Measurements from ENCODE around the gene PRKCH. TPM values are rescaled to one million over a fixed set of nuclear protein-coding genes. Genes with fewer than 3 reads are reported as not detected.

The PRKCH gene
- total RNA-seq, 4 donors from 2014 or later: 34.5 to 51.3 (median 45.0) TPM

DNA sequence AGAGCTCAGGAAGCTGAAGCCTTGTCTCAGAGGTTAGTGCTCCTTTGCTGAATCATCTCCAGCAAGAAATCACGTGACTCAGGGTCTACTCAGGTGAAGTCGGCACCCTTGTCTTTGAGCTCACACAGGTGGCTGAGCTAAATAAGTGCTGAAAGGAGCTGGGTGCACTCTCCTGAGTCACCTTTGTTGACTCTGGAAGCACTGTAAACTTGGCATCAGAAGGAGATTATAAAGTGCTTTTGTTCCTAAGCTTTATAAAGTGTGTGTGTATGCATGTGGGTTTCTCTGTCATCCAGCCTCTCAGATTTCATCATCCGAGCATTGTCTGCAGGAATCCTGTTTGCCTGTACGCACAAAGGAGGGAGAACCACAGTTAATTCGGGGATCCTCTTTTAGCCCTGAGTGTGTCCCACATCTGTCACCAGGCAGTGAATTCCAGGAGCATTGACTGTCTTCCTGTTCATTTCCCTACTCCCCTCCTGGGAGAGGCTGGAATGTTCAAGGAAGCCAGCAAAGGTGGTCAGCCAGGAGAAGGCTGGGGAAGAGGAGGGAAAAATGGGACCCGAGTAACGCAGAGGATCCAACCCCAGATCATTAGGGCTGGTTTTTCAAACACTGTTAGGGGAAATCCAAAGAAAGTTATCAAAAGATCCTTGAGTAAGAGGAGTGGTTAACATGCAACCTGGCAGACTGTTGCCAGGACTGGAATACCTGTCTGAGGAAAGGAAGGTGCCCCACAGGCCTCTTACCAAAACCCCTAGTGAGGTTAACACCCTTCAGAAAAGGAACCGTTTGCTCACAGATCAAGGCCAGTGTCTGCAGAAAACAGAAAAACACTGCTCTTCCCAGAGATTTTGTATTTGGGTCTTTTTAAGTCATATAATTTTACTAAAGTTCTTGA is 216.4 kb downstream of the PRKCH start:
- WGBS, 2 donors: 17 to 23% methylated on average over 6 to 8 of the region's 8 CpGs
- DNase-seq: no peak
- intact Hi-C loops (cut with DNase I): no loop called here

DNA sequence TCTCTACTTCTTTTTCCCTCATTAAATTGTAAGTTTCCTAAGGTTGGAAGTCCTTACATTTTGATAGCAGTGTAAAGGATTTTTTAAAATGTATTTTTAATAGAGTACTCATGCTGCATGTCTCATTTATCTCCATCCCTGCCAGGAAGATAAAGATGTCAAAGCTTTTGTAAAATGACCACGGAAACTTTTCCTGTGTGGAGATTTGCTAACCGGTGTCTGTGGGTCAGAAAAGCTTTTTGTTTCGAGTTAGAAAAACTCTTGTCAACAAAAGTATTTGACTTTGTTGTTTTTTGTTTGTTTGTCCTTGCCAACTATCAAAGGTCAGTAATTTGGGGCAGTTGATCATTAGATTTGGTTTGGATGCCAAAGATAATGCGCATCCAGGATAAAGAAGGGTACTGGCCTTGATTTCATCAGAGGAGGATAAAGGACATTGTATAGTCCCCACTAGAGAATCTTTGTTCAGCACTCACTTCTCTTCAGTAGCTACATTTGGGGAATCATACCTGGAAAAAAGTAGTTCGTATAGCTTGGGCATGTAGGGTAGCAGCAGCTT is 217.2 kb downstream of the PRKCH start:
- intact Hi-C loops (cut with DNase I): no loop called here
- TF ChIP-seq CTCF (IDR thresholded peaks at IDR 0.05): no peak
- TF ChIP-seq POLR2A (IDR thresholded peaks at IDR 0.05): no peak

More for the DNA sequence above, 216.4 kb downstream of the PRKCH start:
- H3K4me3 ChIP-seq: no peak overlapping the region
- peaks cover 18 to 61% (median 37%) of the 10 kb centered on the region in 3 donors for H3K4me1 ChIP-seq
- no peaks in the 10 kb centered on the region for H3K9me3 ChIP-seq
- H3K36me3 ChIP-seq: peaks cover 0 to 30% (median 0%) of the 10 kb centered on the region in 3 donors
- H3K27ac ChIP-seq: peak overlapping the region; percentile 73 to 86 (median 77)
- H3K27me3 ChIP-seq: no peaks in the 10 kb centered on the region
- TF ChIP-seq CTCF (IDR thresholded peaks at IDR 0.05) (no peak), POLR2A (IDR thresholded peaks at IDR 0.05) (no peak)

DNA sequence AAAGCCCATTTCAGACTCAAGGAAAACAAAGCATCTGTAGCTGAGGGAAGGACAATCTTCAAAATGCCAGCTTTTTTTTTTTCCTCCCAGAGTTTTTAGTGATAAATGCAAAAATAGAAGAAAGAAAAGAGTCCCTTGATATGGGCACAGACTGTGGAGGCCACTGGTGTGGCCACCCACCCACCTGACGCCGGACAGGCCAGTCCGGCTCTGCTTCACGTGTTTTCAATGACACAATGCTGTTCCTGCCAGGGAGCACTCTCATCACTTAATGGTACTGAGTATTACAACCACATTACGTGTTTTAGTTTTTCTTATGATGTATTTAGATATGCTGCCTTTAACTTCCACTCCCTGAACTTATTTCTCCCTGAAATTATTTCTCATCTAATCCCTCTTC is 218.3 kb downstream of the PRKCH start:
- Histone ChIP-seq H3K27me3 (no peaks in the 10 kb centered on the region), H3K36me3 (peaks cover 0 to 36% (median 0%) of the 10 kb centered on the region in 3 donors), H3K4me1 (peaks cover 23 to 63% (median 40%) of the 10 kb centered on the region in 3 donors), H3K4me3 (no peak overlapping the region), H3K9me3 (no peaks in the 10 kb centered on the region), H3K27ac (peak overlapping the region in 2 of 4 donors; percentile 22 to 86)
- TF ChIP-seq POLR2A (IDR thresholded peaks at IDR 0.05) (no peak), CTCF (IDR thresholded peaks at IDR 0.05) (no peak)
- intact Hi-C loops (cut with DNase I): no loop called here
- no peak for DNase-seq
- 92 to 93% methylated on average over 5 of the region's 5 CpGs for WGBS, 2 donors

More for the DNA sequence above, 217.2 kb downstream of the PRKCH start:
- H3K4me1 ChIP-seq: peaks cover 23 to 61% (median 40%) of the 10 kb centered on the region in 3 donors
- H3K9me3 ChIP-seq: no peaks in the 10 kb centered on the region
- no peaks in the 10 kb centered on the region for H3K27me3 ChIP-seq
- no peak overlapping the region for H3K4me3 ChIP-seq
- H3K36me3 ChIP-seq: peaks cover 0 to 28% (median 0%) of the 10 kb centered on the region in 3 donors
- WGBS, 2 donors: 71 to 85% methylated on average over 5 of the region's 5 CpGs
- peak overlapping the region; percentile 73 to 86 (median 77) for H3K27ac ChIP-seq
- no peak for DNase-seq

DNA sequence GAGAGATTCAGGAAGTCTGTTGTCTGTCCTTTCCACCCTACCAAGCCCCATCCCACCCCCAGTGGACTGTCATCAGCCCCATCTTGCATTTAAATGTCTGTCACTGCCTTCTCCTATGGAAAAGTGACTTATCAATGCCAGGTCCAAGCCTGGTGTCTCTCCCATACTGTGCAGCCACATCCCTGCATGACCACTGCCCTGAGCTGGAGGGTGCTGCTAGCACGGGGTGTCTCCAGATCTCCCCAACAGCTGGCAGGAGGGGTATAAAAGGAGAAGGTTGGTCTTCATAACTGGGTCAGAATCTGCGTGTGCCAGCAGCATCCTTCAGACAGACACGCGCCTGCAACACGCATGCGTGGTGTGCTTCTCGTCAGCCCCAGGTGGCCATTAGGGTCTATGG is 219.6 kb downstream of the PRKCH start:
- intact Hi-C loops (cut with DNase I): no loop called here
- Histone ChIP-seq H3K4me3 (no peak overlapping the region), H3K4me1 (peaks cover 27 to 75% (median 50%) of the 10 kb centered on the region in 3 donors), H3K27ac (peak overlapping the region in 1 of 4 donors; percentile 6), H3K9me3 (no peaks in the 10 kb centered on the region), H3K36me3 (peaks cover 0 to 30% (median 0%) of the 10 kb centered on the region in 3 donors), H3K27me3 (no peaks in the 10 kb centered on the region)
- WGBS, 2 donors: 96 to 100% methylated on average over 4 to 6 of the region's 7 CpGs
- DNase-seq: no peak
- TF ChIP-seq CTCF (IDR thresholded peaks at IDR 0.05): no peak
- TF ChIP-seq POLR2A (IDR thresholded peaks at IDR 0.05): no peak

Data from esophagus squamous epithelium (tissue), 5 donors.